H1 (cell line): ENCODE measurements around the gene ATE1. TPM values are rescaled to one million over a fixed set of nuclear protein-coding genes. Genes with fewer than 3 reads are reported as not detected.

ENCODE experiments used
- CTCF ChIA-PET: fragments of 300-600 bp; sonication (Branson Sonifier 250); formaldehyde crosslinking; loops from one replicate; lab custom pipeline; 2021; ENCODE audit not compliant: partially characterized antibody; lab: Charles Lee
- POLR2A ChIA-PET: fragments of 300-600 bp; sonication (Branson Sonifier 250); formaldehyde crosslinking; loops from one replicate; lab custom pipeline; 2021; ENCODE audit warnings: inconsistent platforms; ENCODE audit not compliant: partially characterized antibody; lab: Charles Lee
- DNase-seq, 2 experiments: peaks; one replicate each; pipeline versions ENCODE4 v3.0.0 to v3.0.0-alpha.2; 2010 to 2022; ENCODE audit warnings: low spot score in 2 of 2, low read depth in 1 of 2, mixed read lengths in 1 of 2
- FAIRE-seq: peaks from 2 replicates; lab custom pipeline; 2011; peaks lifted over from hg19 to GRCh38; lab: Jason Lieb, UNC
- H2AFZ ChIP-seq: 2 replicates; pipeline ENCODE4 v1.8.1; 2012; ENCODE audit warnings: low read length, inconsistent platforms
- H2AK5ac ChIP-seq: 2 replicates; pipeline ENCODE4 v1.6.1; 2013; ENCODE audit warnings: low read depth, low read length
- H2BK120ac ChIP-seq: replicated peaks from 2 replicates; pipeline ENCODE3; 2013; ENCODE audit warnings: low read depth, low read length, inconsistent platforms
- H2BK12ac ChIP-seq: 2 replicates; pipeline ENCODE4 v1.6.1; 2013; ENCODE audit warnings: low read depth, low read length
- H2BK15ac ChIP-seq: 2 replicates; pipeline ENCODE4 v1.6.1; 2013; ENCODE audit warnings: low read length
- H2BK20ac ChIP-seq: 2 replicates; pipeline ENCODE4 v1.6.1; 2013; ENCODE audit warnings: low read length
- H2BK5ac ChIP-seq: 2 replicates; pipeline ENCODE4 v1.6.1; 2013; ENCODE audit warnings: low read depth, low read length
- H3K14ac ChIP-seq: 2 replicates; pipeline ENCODE4 v1.6.1; 2013; ENCODE audit warnings: inconsistent platforms; ENCODE audit not compliant: insufficient read length
- H3K18ac ChIP-seq: 2 replicates; pipeline ENCODE4 v1.6.1; 2013; ENCODE audit warnings: low read length; ENCODE audit errors: extremely low read depth
- H3K23ac ChIP-seq: 2 replicates; pipeline ENCODE4 v1.6.1; 2013; ENCODE audit warnings: inconsistent platforms; ENCODE audit not compliant: insufficient read length
- H3K23me2 ChIP-seq: 2 replicates; pipeline ENCODE4 v1.6.1; 2013; ENCODE audit warnings: low read depth, low read length
- H3K27ac ChIP-seq: 2 replicates; pipeline ENCODE4 v1.6.1; 2011; ENCODE audit warnings: low read depth, low read length, inconsistent platforms
- H3K27me3 ChIP-seq, 4 experiments: replicated peaks in 1 of 4; 1 replicate in 1 of 4; 2 replicates in 3 of 4; pipeline versions ENCODE4 v1.6.1 to v1.8.1; 2011 to 2013; ENCODE audit warnings: low read length in 3 of 4, mild to moderate bottlenecking in 3 of 4, inconsistent platforms in 2 of 4, mixed read lengths in 2 of 4, moderate library complexity in 1 of 4; ENCODE audit not compliant: control insufficient read depth in 3 of 4, insufficient read depth in 3 of 4; ENCODE audit errors: extremely low read depth in 1 of 4
- H3K36me3 ChIP-seq, 4 experiments: 2 replicates each; pipeline versions ENCODE4 v1.6.1 to v1.8.1; 2011 to 2013; ENCODE audit warnings: mild to moderate bottlenecking in 4 of 4, low read length in 3 of 4, moderate library complexity in 2 of 4, control low read depth in 1 of 4, inconsistent platforms in 1 of 4; ENCODE audit not compliant: insufficient read depth in 4 of 4, control insufficient read depth in 2 of 4
- H3K4ac ChIP-seq: replicated peaks from 2 replicates; pipeline ENCODE3; 2013; ENCODE audit warnings: low read length, low read depth, mixed read lengths, inconsistent platforms; ENCODE audit not compliant: insufficient read length
- H3K4me1 ChIP-seq, 4 experiments: replicated peaks in 1 of 4; 1 replicate in 1 of 4; 2 replicates in 3 of 4; pipeline versions ENCODE4 v1.6.1 to v1.8.1; 2011 to 2013; ENCODE audit warnings: low read length in 3 of 4, inconsistent platforms in 2 of 4, mixed read lengths in 1 of 4; ENCODE audit not compliant: insufficient read depth in 4 of 4, control insufficient read depth in 3 of 4
- H3K4me2 ChIP-seq, 2 experiments: 2 replicates each; pipeline versions ENCODE4 v1.6.1 to v1.8.1; 2011 to 2013; ENCODE audit warnings: low read depth in 2 of 2, low read length in 2 of 2, control low read depth in 1 of 2, inconsistent platforms in 1 of 2, mild to moderate bottlenecking in 1 of 2; ENCODE audit not compliant: insufficient read depth in 1 of 2
- H3K4me3 ChIP-seq, 4 experiments: fragments of 200-600, 300-600 bp in 1 of 4; sonication (generic), shearing (Covaris generic), sonication (Bioruptor Twin) in 1 of 4; 2 replicates each; pipeline versions ENCODE4 v1.5.1 to v1.8.1; 2011 to 2016; ENCODE audit warnings: low read length in 4 of 4, low read depth in 3 of 4, control low read depth in 2 of 4, inconsistent platforms in 2 of 4, mild to moderate bottlenecking in 2 of 4, mixed read lengths in 1 of 4, moderate library complexity in 1 of 4; ENCODE audit not compliant: insufficient read depth in 2 of 4; ENCODE audit errors: extremely low read depth in 1 of 4
- H3K56ac ChIP-seq: replicated peaks from 2 replicates; pipeline ENCODE3; 2013; ENCODE audit warnings: low read depth, mild to moderate bottlenecking, mixed read lengths, low read length, inconsistent platforms; ENCODE audit not compliant: insufficient read length
- H3K79me1 ChIP-seq: 2 replicates; pipeline ENCODE4 v1.6.1; 2013; ENCODE audit warnings: low read depth, low read length, control low read depth
- H3K79me2 ChIP-seq, 2 experiments: 2 replicates each; pipeline versions ENCODE4 v1.6.1 to v1.8.1; 2012 to 2013; ENCODE audit warnings: low read length in 2 of 2, mild to moderate bottlenecking in 2 of 2, inconsistent platforms in 1 of 2; ENCODE audit not compliant: insufficient read depth in 2 of 2, control insufficient read depth in 1 of 2
- H3K9ac ChIP-seq, 4 experiments: replicated peaks in 1 of 4; 1 replicate in 1 of 4; 2 replicates in 3 of 4; pipeline versions ENCODE4 v1.6.1 to v1.8.1; 2011 to 2013; ENCODE audit warnings: low read depth in 3 of 4, low read length in 3 of 4, control low read depth in 2 of 4, mild to moderate bottlenecking in 2 of 4, moderate library complexity in 2 of 4, inconsistent platforms in 1 of 4; ENCODE audit errors: extremely low read depth in 1 of 4
- H3K9me3 ChIP-seq, 2 experiments: 2 replicates each; pipeline versions ENCODE4 v1.6.1 to v1.8.1; 2012 to 2013; ENCODE audit warnings: mild to moderate bottlenecking in 2 of 2, moderate library complexity in 2 of 2, control low read depth in 1 of 2, inconsistent platforms in 1 of 2, low read depth in 1 of 2, low read length in 1 of 2, mixed read lengths in 1 of 2; ENCODE audit not compliant: insufficient read depth in 2 of 2
- H4K20me1 ChIP-seq, 2 experiments: replicated peaks in 1 of 2; 2 replicates each; pipeline versions ENCODE3 to v1.8.1; 2011 to 2013; ENCODE audit warnings: inconsistent platforms in 2 of 2, low read length in 2 of 2, mild to moderate bottlenecking in 1 of 2; ENCODE audit not compliant: insufficient read depth in 2 of 2, control insufficient read depth in 1 of 2
- H4K5ac ChIP-seq: 2 replicates; pipeline ENCODE4 v1.6.1; 2013; ENCODE audit warnings: low read length, low read depth, mixed read lengths, inconsistent platforms; ENCODE audit not compliant: insufficient read length
- H4K8ac ChIP-seq: 2 replicates; pipeline ENCODE4 v1.8.0; 2013; ENCODE audit warnings: mild to moderate bottlenecking, moderate library complexity, low read length, inconsistent platforms; ENCODE audit not compliant: insufficient read depth; ENCODE audit errors: extremely low read depth
- H4K91ac ChIP-seq: replicated peaks from 2 replicates; pipeline ENCODE3; 2013; ENCODE audit warnings: low read length, mixed read lengths, inconsistent platforms; ENCODE audit not compliant: insufficient read length
- ASH2L ChIP-seq: fragments of 200-600, 300-600 bp; sonication (generic); IDR thresholded peaks from one replicate; pipeline ENCODE4 v1.7.1; 2017; ENCODE audit warnings: low read length
- CBX5 ChIP-seq: fragments of 300-800, 300-1000 bp; sonication (generic); IDR thresholded peaks from 2 replicates; pipeline ENCODE4 v1.7.1; 2016; ENCODE audit warnings: antibody characterized with exemption, low read length, low read depth
- CTCF ChIP-seq, 3 experiments: IDR thresholded peaks; 1 replicate in 2 of 3; 2 replicates in 1 of 3; pipeline versions ENCODE4 v1.5.1 to v1.6.1; 2011; ENCODE audit warnings: low read length in 3 of 3, mild to moderate bottlenecking in 3 of 3, inconsistent platforms in 2 of 3, low read depth in 1 of 3, moderate library complexity in 1 of 3; ENCODE audit not compliant: insufficient read depth in 1 of 3; ENCODE audit errors: control extremely low read depth in 1 of 3
- EP300 ChIP-seq, 2 experiments: IDR thresholded peaks; 1 replicate in 1 of 2; 2 replicates in 1 of 2; pipeline ENCODE4 v1.6.1; 2011 to 2012; ENCODE audit warnings: low read depth in 2 of 2, low read length in 2 of 2, mild to moderate bottlenecking in 2 of 2, borderline replicate concordance in 1 of 2, inconsistent platforms in 1 of 2, moderate library complexity in 1 of 2
- KDM1A ChIP-seq: fragments of 200-600, 300-600 bp; sonication (generic); IDR thresholded peaks from 2 replicates; pipeline ENCODE4 v1.7.1; 2016; ENCODE audit warnings: mild to moderate bottlenecking, low read length, borderline replicate concordance
- NANOG ChIP-seq: IDR thresholded peaks from 2 replicates; pipeline ENCODE4 v1.6.1; 2011; ENCODE audit warnings: low read length, low read depth, mild to moderate bottlenecking, inconsistent platforms; ENCODE audit not compliant: insufficient read depth, poor library complexity, severe bottlenecking
- POU5F1 ChIP-seq: IDR thresholded peaks from 2 replicates; pipeline ENCODE4 v1.6.1; 2011; ENCODE audit warnings: low read depth, mild to moderate bottlenecking, low read length, moderate library complexity
- RFX5 ChIP-seq: IDR thresholded peaks from 2 replicates; pipeline ENCODE4 v1.6.1; 2011; ENCODE audit warnings: low read depth, low read length, improper control_type of control experiment, borderline replicate concordance
- SIX5 ChIP-seq: IDR thresholded peaks from 2 replicates; pipeline ENCODE4 v1.6.1; 2011; ENCODE audit warnings: mild to moderate bottlenecking, low read depth, low read length
- SP4 ChIP-seq: IDR thresholded peaks from 2 replicates; pipeline ENCODE4 v1.6.1; 2012; ENCODE audit warnings: low read length, inconsistent platforms
- SUZ12 ChIP-seq: fragments of 200-600 bp; sonication (generic); IDR thresholded peaks from 2 replicates; pipeline ENCODE4 v1.6.1; 2012; ENCODE audit warnings: mild to moderate bottlenecking, inconsistent platforms, low read length, moderate library complexity, mixed read lengths
- TAF1 ChIP-seq: IDR thresholded peaks from 2 replicates; pipeline ENCODE4 v1.6.1; 2011; ENCODE audit warnings: mild to moderate bottlenecking, low read depth, low read length
- WGBS, 2 experiments: shearing (Covaris generic) in 1 of 2; methylation state at CpG; one replicate each; pipeline versions ENCODE4 v1.1.6 to v1.1.7; 2013 to 2015; ENCODE audit warnings: low lambda C conversion rate in 2 of 2, mixed read lengths in 2 of 2, inconsistent platforms in 1 of 2, low coverage in 1 of 2, missing lambda C conversion rate in 1 of 2; ENCODE audit not compliant: insufficient replicate concordance in 2 of 2, insufficient coverage in 1 of 2, insufficient read length in 1 of 2; ENCODE audit errors: extremely low coverage in 1 of 2, missing lambda C conversion rate in 1 of 2; 5-methylcytosine and 5-hydroxymethylcytosine counted together
- polyA plus RNA-seq, 7 experiments: library from polyadenylated mRNA; depleted of rRNA in 3 of 7; stranded (reverse) in 5 of 7; unstranded in 2 of 7; fragments of >200 nt in 5 of 7; fragments of 200-250 nt in 2 of 7; gene quantifications; 1 replicate in 5 of 7; 2 replicates in 1 of 7; 4 replicates in 1 of 7; pipeline versions ENCODE4 v1.2.1 to v1.2.3, GENCODE V29; 2011 to 2013; ENCODE audit warnings: missing spikeins in 2 of 7, mixed read lengths in 2 of 7
- total RNA-seq: library from RNA; stranded (reverse); fragmentation: NEBNext Ultra II Directional; extraction: Animal tissue kit (Norgen Biotek cat#: 25700); gene quantifications from 2 replicates; pipeline ENCODE4 v1.2.1, GENCODE V29; 2021

The ATE1 gene
- total and polyA plus RNA-seq, 2 of the 8 experiments (the other 6 are each of a cell fraction or from before 2014, with no cell fraction given), result 8.8 to 26.9 TPM

GRCh38 chr10:121800831-121801230 lies 127.0 kb downstream of the ATE1 start:
- FAIRE-seq (no peak), DNase-seq (no peak)
- Histone ChIP-seq H4K20me1 (peaks cover 0 to 2% of the 10 kb centered on the region in 2 experiments), H2BK12ac (no peak overlapping the region), H3K79me1 (peaks cover 3% of the 10 kb centered on the region; the same call in 1 of the 2 replicates), H2AK5ac (no peak overlapping the region), H3K9ac (no peak overlapping the region), H3K4ac (no peak overlapping the region), H3K23ac (no peak overlapping the region), H3K23me2 (no peaks in the 10 kb centered on the region), H3K56ac (no peak overlapping the region), H3K36me3 (peaks cover 0 to 5% (median 0%) of the 10 kb centered on the region in 4 experiments; a peak in 1 of 8 replicates), H2AFZ (no peak overlapping the region), H3K4me2 (no peak overlapping the region), H3K79me2 (no peaks in the 10 kb centered on the region), H3K4me1 (no peaks in the 10 kb centered on the region), H3K18ac (no peak overlapping the region), H3K4me3 (no peak overlapping the region), H4K5ac (no peak overlapping the region), H2BK20ac (no peak overlapping the region), H2BK120ac (no peak overlapping the region), H3K14ac (no peak overlapping the region), H3K27ac (no peak overlapping the region), H4K8ac (no peak overlapping the region), H3K27me3 (no peaks in the 10 kb centered on the region), H4K91ac (no peak overlapping the region), H2BK15ac (no peak overlapping the region), H2BK5ac (no peak overlapping the region), H3K9me3 (no peaks in the 10 kb centered on the region)
- CTCF ChIA-PET, result interaction anchor here (0.6 kb wide), 1 partner anchor 356 kb away, joined by 3 read pairs; no protein-coding TSS in a partner anchor
- 94% methylated on average over 2 of the region's 2 CpGs; no CpG with 5 or more reads in 1 of the 2 experiments for WGBS, 2 experiments
- POLR2A ChIA-PET, result no interaction called here
- no peak for TF ChIP-seq KDM1A
- TF ChIP-seq SIX5, result no peak
- no peak for TF ChIP-seq POU5F1
- TF ChIP-seq RFX5, result no peak
- TF ChIP-seq ASH2L, result no peak
- TF ChIP-seq CTCF (IDR thresholded peaks at IDR 0.05; ENCODE audit: control extremely low read depth in 1 of 3, insufficient read depth in 1 of 3, low read depth in 1 of 3, low read length in 3 of 3), result no peak
- TF ChIP-seq SUZ12, result no peak
- TF ChIP-seq TAF1, result no peak
- no peak for TF ChIP-seq NANOG
- no peak for TF ChIP-seq CBX5
- TF ChIP-seq EP300 (IDR thresholded peaks at IDR 0.05; ENCODE audit: borderline replicate concordance in 1 of 2, low read depth in 2 of 2, low read length in 2 of 2), result no peak
- no peak for TF ChIP-seq SP4
